SKM-1 treated with dmso at 0.1 percent for 144 hours (cell line): ENCODE data around the gene TTLL5.
"Not testable (repeated sequence)": the region's sequence is repeated elsewhere in the genome, so short reads cannot be mapped to it uniquely, and the experiment has no call there.

ENCODE experiments used
- DNase-seq: peaks from one replicate; lab custom pipeline; 2025; ENCODE audit not compliant: unreplicated experiment; lab: John Stamatoyannopoulos, UW

Gene TTLL5

DNA sequence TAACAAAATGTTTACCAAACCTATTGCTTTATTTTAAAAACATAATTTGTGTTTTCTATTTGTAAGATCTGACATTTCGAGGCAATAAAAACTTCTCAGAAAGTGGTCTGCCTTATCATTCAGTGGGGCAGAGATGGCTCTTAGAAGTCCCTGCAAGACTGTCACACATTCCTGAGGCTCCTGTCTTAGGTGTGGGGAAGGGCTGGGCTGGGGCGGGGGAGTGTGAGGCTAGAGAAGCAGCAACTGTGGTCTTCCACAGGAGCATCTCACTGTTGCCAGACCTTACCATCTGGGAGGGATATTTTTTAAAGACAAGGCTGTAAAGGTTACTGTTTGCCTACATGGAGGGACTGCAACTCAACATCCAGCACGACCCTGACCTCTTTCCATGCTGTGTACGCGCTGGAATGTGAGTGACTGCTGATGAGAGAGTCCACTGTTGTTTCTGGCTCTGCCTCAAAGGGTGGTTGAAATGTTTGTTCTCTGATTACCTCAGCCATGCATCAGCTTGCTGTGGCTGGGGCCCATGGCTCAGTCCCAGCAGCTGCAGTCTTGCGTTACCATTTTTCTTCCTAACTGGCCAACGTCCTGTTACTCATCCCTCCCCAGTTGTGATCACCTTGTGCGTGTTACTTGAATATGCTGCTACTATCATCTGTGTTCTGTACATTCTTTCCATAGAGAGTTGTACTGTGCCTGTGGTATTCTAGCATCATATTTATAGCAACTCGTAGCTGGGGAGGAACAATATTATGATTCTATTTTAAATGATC, 12.8 kb upstream of the TTLL5 start:
- DNase-seq = no peak

DNA sequence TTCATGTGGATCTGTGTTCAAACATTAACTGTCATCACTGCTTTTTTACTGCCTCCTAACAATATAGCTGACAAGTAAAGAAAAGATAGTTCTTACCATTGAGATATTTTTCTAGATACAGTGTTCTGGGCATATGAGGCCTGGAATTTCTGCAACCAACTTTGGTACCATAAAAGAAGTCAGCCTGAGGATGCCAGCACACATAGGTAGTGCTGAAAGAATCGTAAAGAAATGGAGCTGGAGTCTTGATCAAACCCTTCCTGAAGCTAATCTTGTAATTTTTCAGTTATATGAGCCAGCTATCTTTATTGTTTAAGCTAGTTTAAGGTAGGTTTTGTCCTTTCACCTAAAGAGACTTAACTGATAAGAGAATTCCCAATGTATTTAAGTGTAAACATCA, 11.7 kb upstream of the TTLL5 start:
- no peak for DNase-seq

- DNase-seq = no peak
These were observed 11.3 kb upstream of the TTLL5 start for GRCh38 chr14:75649773-75650172.

DNA sequence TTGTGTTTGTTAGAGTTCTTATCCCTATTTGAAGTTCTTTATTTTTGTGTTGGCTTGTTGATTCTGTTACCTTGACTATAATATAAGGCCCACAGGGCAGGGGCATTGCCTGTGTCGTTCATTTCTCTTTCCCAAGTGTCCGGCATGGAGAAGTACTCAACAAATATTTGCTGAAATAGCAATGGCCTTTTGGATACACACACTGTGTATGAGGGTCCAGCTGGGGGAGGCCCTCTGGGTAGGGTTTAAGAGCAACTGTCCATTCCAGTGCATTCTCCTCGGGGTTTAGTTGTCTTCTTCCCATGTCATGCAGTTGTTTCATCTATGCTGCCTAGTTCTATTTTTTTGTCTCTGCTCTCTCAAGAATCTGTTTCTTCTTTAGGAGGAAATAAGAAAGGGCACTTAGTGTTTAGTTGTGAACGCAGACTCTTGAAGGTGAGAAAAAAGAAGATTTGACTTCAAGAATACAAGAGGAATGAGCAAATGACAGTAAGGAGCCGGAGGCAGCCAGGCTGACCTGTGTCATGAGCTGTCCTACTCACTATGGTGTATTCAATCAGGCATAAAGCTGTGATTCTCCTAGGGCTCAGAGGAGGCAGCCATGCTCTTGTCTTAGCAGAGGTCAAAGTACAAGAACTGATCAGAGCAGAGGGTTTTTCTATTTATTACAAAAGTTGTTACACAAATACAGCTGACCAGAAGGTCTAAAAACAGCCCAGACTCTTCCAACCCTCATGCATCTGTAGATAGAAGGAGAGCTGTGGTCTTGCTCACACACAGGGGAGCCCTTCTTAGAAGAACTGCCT, 10.6 kb upstream of the TTLL5 start:
- DNase-seq = no peak

- DNase-seq = no peak
These were observed 7.5 kb upstream of the TTLL5 start for GRCh38 chr14:75653563-75653962.

DNA sequence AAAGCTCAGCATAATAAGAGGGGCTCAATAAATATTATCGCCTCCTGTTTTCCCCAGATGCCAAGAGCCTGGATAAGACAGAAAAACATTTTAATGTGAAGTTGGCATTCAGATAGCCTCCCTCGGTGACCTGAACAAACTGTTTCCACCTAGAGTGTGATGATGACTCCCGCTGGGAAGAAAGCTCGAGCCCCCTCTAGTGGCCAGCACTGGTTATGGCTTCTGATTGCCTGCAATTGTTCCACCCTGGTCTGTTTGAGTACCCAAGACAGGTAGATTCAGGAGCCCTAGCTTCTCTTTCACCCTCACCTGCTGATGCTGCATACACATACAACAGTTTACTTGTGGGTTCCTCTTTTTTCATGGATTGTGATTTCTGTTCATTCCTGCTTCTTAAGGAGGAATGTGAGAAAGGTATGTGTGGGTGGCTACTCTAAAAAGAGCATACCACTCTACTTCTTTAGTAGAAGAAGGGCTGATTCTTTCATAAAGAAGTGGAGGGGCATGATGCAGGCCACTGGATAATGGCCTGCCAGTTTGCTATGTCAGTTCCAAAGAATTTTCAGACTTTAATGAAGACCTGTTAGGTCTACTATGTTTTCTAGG, 6.8 kb upstream of the TTLL5 start:
- DNase-seq = peak; percentile 5

- no peak for DNase-seq
These were observed 5.8 kb upstream of the TTLL5 start for GRCh38 chr14:75655235-75655634.

- DNase-seq = no peak
These were observed 3.7 kb upstream of the TTLL5 start for GRCh38 chr14:75657331-75657730.

DNA sequence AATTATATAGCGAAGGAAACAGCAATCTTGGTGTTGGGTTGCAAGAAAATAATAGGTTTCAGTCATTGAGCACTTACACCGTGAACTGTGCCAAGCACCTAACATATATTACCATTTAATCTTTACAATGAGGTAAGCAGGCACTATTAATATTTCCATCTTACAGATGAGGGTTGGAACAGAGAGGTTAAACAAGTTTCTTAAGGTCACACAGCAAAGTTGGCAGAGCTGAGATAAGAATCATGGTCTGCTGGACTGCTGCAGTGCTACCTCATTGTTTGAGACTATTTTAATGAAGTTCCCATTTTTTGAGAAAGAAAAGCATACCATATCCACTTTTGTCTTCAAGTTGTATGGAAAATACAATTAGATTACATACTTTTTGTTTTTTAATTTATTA, 2.1 kb upstream of the TTLL5 start:
- no peak for DNase-seq

GRCh38 chr14:75660238-75660629, 812 bp upstream of the TTLL5 start:
- no peak for DNase-seq

GRCh38 chr14:75661499-75661814, 411 bp downstream of the TTLL5 start:
- no peak for DNase-seq

- no peak for DNase-seq
These were observed 1.9 kb downstream of the TTLL5 start for GRCh38 chr14:75662966-75663365.

GRCh38 chr14:75667099-75667765, 6.2 kb downstream of the TTLL5 start:
- DNase-seq = no peak

DNA sequence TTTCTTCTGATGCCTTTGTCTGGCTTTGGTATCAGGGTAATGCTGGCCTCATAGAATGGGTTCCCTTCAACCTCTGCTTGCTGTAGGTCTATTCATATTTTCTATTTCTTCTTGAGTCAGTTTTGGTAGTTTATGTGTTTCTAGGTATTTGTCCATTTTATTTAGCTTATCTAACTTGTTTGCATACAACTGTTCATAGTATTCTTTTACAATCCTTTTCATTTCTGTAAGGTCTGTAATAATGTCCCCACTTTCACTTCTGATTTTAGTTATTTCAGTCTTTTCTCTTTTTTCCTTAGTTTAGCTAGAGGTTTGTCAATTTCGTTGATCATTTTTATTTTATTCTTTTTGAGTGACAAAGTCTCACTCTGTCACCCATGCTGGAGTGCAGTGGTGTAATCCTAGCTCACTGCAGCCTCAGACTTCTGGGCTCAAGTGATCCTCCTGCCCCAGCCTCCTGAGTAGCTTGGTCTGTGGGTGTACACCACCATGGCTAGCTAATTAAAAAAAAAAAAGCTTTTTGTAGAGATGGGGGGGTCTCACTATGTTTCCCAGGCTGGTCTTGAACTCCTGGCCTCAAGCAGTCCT, 11.7 kb downstream of the TTLL5 start:
- DNase-seq = no peak

DNA sequence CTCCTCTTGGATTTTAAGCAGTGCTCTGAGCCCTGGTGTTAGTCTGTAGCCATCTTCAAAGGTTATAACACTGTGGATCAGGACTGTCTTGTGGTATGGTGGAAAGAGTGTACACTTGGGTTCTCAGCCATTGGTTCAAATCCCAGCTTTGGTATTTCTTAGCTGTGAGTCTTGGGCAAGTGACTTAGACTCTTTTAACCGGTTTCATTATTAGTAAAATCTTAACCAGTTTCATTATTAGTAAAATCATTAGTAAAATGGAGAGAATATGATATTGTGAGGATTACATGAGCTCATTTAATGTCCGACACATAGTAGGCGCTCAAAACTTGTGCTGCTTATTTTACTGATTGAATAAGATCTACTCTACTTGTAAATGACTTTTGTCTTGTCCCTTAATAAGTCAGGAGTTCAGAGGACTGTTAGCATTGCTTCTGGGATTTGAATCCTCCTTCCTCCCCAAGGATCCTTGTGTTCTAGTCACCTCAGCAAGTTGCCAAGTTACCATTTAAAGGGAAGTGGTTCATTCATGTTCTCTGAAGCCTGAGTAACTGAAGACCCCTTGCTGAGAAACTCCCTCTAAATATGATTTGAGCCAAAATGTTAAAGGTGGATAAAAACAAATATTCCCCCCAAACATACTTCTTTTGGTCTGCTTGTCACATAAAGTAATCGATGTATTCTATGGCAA, 12.4 kb downstream of the TTLL5 start:
- DNase-seq = no peak

- no peak for DNase-seq
These were observed 14.4 kb downstream of the TTLL5 start for GRCh38 chr14:75675265-75675960.

DNA sequence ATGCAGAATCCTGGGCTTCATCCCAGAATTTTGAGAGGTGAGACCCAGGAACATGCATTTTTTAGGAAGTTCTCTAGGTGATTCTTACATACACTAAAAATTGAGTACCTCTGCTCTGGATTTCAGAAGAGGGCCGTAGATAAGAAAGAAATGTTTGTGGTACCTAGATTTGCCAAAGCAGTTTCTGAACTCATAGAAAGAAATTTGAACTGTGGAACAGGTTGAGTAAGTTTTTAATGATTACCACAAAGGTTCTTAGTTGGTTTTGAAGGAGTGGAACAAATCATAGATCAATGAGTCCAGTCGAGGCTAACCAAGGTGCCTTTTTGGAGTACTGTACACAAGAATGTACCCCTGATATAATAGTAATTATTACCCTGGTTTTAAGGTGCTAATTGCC, 24.9 kb downstream of the TTLL5 start:
- no peak for DNase-seq

GRCh38 chr14:75689012-75689411, 28.0 kb downstream of the TTLL5 start:
- no peak for DNase-seq

DNA sequence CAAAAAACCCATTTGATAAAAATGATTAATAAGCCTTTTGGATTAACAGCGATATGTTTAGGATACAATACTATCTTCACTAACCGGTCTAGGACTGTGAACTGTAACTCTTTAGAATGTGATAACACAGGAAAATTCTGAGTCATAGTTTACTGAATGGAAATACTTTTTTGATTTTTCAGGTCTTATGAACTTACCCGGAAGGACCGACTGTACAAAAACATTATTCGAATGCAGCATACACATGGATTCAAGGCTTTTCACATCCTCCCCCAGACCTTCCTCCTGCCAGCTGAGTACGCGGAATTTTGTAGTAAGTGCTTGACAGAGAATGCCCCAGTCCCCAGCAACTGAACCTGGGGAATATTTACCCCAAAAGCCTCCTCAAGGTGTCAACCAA, 29.0 kb downstream of the TTLL5 start:
- DNase-seq = no peak

DNA sequence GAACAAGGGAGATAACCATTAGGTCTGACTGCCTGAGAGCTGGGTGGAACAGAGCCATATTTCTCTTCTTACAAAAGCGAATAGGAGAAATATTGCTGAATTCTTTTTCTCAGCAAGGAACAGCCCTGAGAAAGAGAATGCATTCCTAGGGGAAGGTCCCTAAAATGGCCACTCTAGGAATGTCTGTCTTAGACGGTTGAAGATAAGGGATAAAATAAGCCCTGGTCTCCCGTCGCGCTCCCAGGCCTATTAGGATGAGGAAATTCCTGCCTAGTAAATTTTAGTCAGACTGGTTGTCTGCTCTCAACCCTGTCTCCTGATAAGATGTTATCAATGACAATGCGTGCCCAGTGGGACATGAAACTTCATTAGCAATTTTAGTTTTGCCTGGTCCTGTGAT, 34.0 kb downstream of the TTLL5 start:
- DNase-seq = not testable (repeated sequence)
